GM18508 (cell line): ENCODE measurements around the gene PRMT7.

Experiments
- ATAC-seq: cut with Tn5 transposase; IDR thresholded peaks from one replicate; pipeline ENCODE4 v1.9.1; 2021; ENCODE audit warnings: moderate number of reproducible peaks; ENCODE audit not compliant: insufficient read depth, unreplicated experiment

Gene PRMT7

GRCh38 chr16:68359398-68360191 lies 48.8 kb downstream of the PRMT7 start:
- ATAC-seq: no peak

- no peak for ATAC-seq
Observed at GRCh38 chr16:68360547-68360946, 49.7 kb downstream of the PRMT7 start.

GRCh38 chr16:68360956-68361355 lies 50.1 kb downstream of the PRMT7 start:
- no peak for ATAC-seq

DNA sequence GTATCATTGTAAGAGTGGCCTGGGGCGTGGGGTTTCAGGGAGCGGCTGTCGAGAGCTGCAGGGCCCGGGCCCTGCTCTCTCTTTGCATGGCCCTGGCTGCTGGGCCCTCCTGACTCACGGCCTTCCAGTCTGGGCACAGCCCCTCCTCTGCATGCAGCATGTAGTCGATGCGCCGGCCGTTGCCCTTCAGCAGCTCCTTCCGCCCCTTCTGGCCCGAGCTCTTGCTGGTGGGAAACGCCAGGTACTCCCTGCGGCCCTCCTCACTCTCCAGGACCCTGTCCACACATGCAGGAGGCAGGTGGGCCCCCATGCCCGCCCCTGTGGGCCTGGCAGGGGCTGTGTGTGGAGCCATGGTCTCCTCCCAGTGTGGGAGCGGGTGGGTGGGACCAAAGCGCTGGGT lies 50.7 kb downstream of the PRMT7 start:
- no peak for ATAC-seq

- ATAC-seq: no peak
Observed at GRCh38 chr16:68362262-68362913, 51.6 kb downstream of the PRMT7 start.

DNA sequence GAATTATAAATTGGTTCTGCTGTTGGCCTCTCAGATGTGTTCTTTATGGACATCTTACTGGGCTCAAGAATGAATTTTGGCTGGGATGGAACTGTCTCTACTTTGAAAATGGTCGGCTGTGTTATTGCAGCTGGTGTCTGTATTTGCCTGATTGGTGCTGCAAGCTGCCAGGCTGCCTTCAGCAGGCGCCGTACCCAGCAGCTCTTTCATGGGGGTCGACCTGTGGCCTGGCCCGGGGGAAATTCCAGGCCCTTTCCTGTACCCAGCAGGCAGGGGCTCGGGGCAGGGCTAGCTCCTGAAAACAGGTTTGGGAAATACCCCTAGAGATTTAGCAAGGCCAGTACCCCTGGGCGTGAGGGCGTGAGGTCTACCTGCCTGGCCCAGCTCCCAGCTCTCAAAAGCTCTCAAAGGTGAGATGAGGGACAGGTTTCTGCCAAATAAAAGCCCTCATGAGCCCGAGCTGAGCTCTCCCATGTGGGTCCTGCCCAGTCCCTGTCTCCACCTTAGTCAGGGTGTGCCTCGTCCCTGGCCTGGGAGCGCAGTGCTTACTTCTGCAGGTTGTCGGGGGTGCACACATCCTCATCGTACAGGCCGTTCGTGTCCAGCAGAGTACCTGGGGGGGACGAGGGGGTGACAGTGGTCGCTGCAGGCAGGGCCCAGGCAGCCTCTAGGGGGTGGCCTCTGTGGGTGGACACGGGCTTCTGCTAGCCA lies 52.3 kb downstream of the PRMT7 start:
- ATAC-seq: no peak

- ATAC-seq: no peak
Observed at GRCh38 chr16:68363658-68364521, 53.1 kb downstream of the PRMT7 start.

DNA sequence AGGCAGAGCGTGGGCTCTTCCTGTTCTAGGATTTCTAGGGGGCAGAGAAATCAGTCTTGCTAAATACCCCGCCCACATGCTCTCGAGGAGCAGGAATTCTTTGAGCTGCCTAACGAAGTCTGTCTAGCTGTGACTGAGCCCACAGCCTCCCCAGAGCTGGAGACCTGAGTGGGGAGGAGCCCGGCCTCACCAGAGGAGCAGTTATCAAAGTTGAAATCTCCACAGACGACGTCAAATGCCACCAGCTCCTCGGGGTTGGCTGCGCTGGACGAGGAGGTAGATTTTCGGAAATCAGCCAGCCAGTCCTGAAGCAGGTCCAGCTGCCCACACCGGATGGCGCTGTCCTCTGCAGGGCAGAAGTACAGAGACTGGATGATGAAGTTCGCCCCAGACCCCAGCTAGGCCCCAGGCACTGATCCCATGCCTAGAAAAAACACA lies 53.8 kb downstream of the PRMT7 start:
- no peak for ATAC-seq

GRCh38 chr16:68365167-68365817 lies 54.5 kb downstream of the PRMT7 start:
- ATAC-seq: no peak

GRCh38 chr16:68366062-68366461 lies 55.2 kb downstream of the PRMT7 start:
- no peak for ATAC-seq

DNA sequence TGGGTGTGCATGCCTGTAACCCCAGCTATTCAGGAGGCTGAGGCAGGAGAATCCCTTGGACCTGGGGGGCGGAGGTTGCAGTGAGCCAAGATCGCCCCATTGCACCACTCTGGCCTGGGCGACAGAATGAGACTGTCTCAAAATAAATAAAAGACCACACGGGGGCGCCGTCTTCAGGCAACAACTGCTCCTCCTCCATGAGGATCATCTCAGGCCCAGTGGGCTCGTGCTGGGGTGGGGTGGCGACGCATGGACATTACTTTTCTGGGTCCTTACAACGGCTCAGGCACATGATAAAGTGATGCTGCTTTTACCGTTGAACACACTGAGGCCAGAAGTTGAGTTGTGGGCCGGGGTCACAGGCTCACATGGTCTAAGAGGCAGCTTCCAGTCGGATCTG lies 56.2 kb downstream of the PRMT7 start:
- no peak for ATAC-seq

- ATAC-seq: no peak
Observed at GRCh38 chr16:68367440-68367839, 56.6 kb downstream of the PRMT7 start.

DNA sequence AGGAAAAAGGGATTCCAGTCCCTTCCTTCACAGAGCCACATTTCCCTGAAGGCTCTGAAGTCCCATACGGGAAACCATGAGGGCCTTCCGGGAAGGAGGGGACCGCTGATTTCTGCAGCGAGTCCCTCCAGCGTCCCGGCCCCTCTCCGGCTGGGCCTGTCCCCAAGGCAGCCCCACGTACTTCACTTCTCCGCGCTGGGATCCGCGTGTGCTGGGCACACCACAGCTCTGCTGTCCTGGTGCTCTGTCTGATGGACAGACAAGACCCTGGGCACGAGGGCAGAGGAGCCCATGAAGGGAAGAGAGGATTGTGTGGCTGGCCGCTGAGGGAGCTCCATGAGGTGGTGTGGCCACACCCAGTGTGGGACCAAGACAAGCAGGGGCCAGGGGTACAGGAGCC lies 57.1 kb downstream of the PRMT7 start:
- no peak for ATAC-seq

DNA sequence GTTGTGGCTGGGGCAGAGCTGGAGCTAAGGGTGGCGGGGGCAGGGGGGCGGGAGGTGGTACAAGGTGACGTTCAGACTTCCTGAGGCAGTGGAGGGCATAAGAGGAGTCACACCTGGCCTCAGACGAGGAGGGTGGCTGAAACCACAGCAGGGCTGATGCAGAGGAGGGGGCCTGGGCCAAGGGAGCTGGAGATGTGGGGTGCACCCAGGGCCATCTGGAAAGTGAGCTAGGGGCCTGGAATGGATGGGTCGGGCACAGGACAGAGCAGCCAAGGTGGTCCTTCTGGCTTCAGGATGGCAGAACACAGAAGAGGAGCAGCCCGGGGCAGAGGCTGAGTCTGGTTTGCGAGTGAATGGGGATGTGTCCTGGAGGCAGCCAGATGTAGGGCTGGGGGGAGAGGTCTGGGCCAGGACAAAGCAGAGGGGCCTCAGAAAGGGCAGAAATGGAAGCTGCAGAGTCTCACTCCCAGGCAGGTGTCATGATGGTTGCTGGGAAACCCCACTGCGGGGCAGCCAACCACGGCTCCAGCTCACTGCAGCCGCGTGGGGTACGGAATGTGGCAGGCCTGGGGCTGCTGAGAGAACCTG lies 57.6 kb downstream of the PRMT7 start:
- ATAC-seq: no peak

GRCh38 chr16:68369168-68369567 lies 58.3 kb downstream of the PRMT7 start:
- no peak for ATAC-seq

- no peak for ATAC-seq
Observed at GRCh38 chr16:68369697-68370580, 59.1 kb downstream of the PRMT7 start.

DNA sequence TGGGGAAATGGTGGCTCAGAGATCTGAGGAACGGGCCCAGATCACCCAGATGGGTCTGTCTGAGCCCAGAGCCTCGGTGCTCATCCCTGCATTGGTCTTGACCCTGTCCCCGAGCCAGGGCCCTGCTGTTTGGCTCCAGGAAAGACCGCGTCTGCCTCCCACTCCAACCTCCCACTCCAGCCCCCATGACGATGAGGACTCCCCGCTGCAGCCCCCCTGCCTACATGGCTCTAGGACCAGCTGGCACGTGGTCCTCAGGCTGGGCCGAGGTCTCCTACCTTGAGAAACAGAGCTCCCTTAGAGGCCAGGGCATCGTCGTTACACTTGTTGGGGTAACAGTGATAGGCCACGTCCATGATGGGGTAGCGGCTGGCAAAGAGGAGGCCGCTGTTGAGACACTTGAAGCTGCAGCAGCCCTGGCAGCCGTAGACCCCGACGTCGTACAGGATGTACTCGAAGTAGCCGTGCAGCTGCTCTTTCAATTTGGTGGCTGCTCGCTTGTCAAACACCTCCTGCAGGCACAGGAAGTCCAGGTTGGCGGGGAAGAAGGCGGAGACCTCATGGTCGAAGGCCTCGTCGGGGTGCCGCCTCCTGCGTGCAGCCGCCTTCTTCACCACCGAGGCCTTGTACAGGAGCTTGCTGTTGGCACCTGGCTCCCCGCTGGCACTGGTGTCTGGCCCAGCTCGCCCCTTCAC lies 59.9 kb downstream of the PRMT7 start:
- no peak for ATAC-seq

GRCh38 chr16:68371276-68371651 lies 60.4 kb downstream of the PRMT7 start:
- ATAC-seq: no peak
